Measurements from ENCODE around the gene FBN1.

FBN1 gene

GRCh38 chr15:48462688-48463087, 182.8 kb downstream of the FBN1 start:
- DNase-seq: no peak

- no peak for DNase-seq
Measured at GRCh38 chr15:48459571-48460442, 185.7 kb downstream of the FBN1 start.

- DNase-seq: no peak
Measured at GRCh38 chr15:48458876-48459275, 186.6 kb downstream of the FBN1 start.

- DNase-seq: no peak
Measured at GRCh38 chr15:48456134-48456533, 189.4 kb downstream of the FBN1 start.

- no peak for DNase-seq
Measured at GRCh38 chr15:48451736-48452135, 193.8 kb downstream of the FBN1 start.

GRCh38 chr15:48451241-48451640, 194.3 kb downstream of the FBN1 start:
- no peak for DNase-seq

- DNase-seq: no peak
Measured at GRCh38 chr15:48449734-48450133, 195.8 kb downstream of the FBN1 start.

GRCh38 chr15:48447657-48448056, 197.9 kb downstream of the FBN1 start:
- DNase-seq: no peak

- DNase-seq: no peak
Measured at GRCh38 chr15:48447058-48447457, 198.5 kb downstream of the FBN1 start.

- no peak for DNase-seq
Measured at GRCh38 chr15:48442011-48442410, 203.5 kb downstream of the FBN1 start.

GRCh38 chr15:48440084-48440483, 205.4 kb downstream of the FBN1 start:
- no peak for DNase-seq

GRCh38 chr15:48437178-48437577, 208.3 kb downstream of the FBN1 start:
- DNase-seq: no peak

GRCh38 chr15:48435321-48435720, 210.2 kb downstream of the FBN1 start:
- no peak for DNase-seq

GRCh38 chr15:48433226-48433886, 212.2 kb downstream of the FBN1 start:
- DNase-seq: no peak

GRCh38 chr15:48432688-48433087, 212.8 kb downstream of the FBN1 start:
- DNase-seq: no peak

- no peak for DNase-seq
Measured at GRCh38 chr15:48427960-48428547, 217.5 kb downstream of the FBN1 start.

GRCh38 chr15:48427479-48427878, 218.0 kb downstream of the FBN1 start:
- no peak for DNase-seq

- DNase-seq: no peak
Measured at GRCh38 chr15:48426941-48427340, 218.6 kb downstream of the FBN1 start.

- no peak for DNase-seq
Measured at GRCh38 chr15:48426044-48426443, 219.5 kb downstream of the FBN1 start.

GRCh38 chr15:48425051-48425450, 220.5 kb downstream of the FBN1 start:
- DNase-seq: no peak

- DNase-seq: no peak
Measured at GRCh38 chr15:48423896-48424475, 221.5 kb downstream of the FBN1 start.

- DNase-seq: no peak
Measured at GRCh38 chr15:48423342-48423741, 222.2 kb downstream of the FBN1 start.

- no peak for DNase-seq
Measured at GRCh38 chr15:48422401-48422800, 223.1 kb downstream of the FBN1 start.

GRCh38 chr15:48421362-48421761, 224.1 kb downstream of the FBN1 start:
- DNase-seq: no peak
